Large intestine (tissue), 3 donors: ENCODE measurements around the gene DLGAP4. TPM values are rescaled to one million over a fixed set of nuclear protein-coding genes. Genes with fewer than 3 reads are reported as not detected.

ENCODE experiments used
- DNase-seq, 2 donors: peaks; one replicate each; pipeline versions ENCODE4 v3.0.0 to v3.0.0-alpha.2; 2013
- H3K27ac ChIP-seq: one replicate; pipeline ENCODE4 v1.5.1; 2013; ENCODE audit warnings: low read length
- H3K27me3 ChIP-seq: 2 replicates; pipeline ENCODE4 v1.6.1; 2013; ENCODE audit warnings: low read length; ENCODE audit not compliant: control insufficient read depth, insufficient read depth
- H3K36me3 ChIP-seq: 2 replicates; pipeline ENCODE4 v1.6.1; 2013; ENCODE audit warnings: low read length; ENCODE audit not compliant: control insufficient read depth, insufficient read depth
- H3K4me1 ChIP-seq: one replicate; pipeline ENCODE4 v1.6.1; 2013; ENCODE audit warnings: low read length; ENCODE audit not compliant: control insufficient read depth, insufficient read depth
- H3K4me3 ChIP-seq: one replicate; pipeline ENCODE4 v1.5.1; 2013; ENCODE audit warnings: low read length
- H3K9me3 ChIP-seq: one replicate; pipeline ENCODE4 v1.6.1; 2013; ENCODE audit warnings: mild to moderate bottlenecking, low read depth, low read length, moderate library complexity; ENCODE audit not compliant: control insufficient read depth
- WGBS: methylation state at CpG from one replicate; pipeline ENCODE4 v1.1.5; 2013; ENCODE audit warnings: low lambda C conversion rate; ENCODE audit not compliant: insufficient coverage; 5-methylcytosine and 5-hydroxymethylcytosine counted together
- polyA plus RNA-seq: library from polyadenylated mRNA; unstranded; fragments of 120-200 nt; gene quantifications from one replicate; pipeline ENCODE4 v1.2.1, GENCODE V29; 2013

The DLGAP4 gene
- polyA plus RNA-seq, 1 donor = 43.1 TPM

DNA sequence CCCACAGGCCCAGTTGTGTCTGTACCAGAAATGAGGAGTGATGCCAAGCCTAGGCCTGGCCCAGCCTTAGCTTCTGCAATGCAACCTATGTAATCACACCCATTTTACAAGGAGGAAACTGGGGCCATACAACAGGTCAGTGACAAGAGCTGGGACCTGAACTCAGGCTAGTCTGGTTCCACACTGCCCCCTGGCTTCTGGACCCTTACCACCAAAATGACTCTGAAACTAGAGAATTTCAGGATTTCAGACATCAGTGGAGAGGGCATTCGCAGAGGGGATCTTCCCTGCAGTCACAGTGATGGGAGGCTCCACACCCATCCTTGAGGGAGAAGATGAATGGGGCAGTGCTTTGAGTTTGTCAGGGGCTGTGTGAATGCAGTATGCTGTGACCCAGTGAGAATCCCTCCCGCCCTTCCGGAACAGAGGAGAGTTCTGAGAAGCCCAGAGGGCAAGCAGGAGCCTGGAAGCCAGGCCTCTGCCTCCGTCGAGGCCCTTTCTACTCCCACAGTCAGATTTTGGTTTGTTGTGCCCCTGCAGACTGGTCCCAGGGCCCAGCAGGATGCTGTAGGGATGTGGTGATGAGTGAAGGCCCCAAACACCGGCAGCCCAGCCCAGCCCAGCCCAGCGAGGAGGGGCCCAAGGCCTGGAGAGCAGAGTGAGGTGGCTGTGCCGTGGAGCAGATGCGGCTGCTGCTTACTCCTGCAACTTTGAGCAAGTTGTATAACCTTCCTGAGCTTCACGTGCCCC lies 187.1 kb downstream of the DLGAP4 start:
- WGBS = no CpG with 5 or more reads among the region's 10 CpGs
- DNase-seq = no peak
- Histone ChIP-seq H3K27ac (no peak overlapping the region), H3K9me3 (no peaks in the 10 kb centered on the region), H3K27me3 (no peaks in the 10 kb centered on the region), H3K4me1 (no peaks in the 10 kb centered on the region), H3K4me3 (no peak overlapping the region), H3K36me3 (peaks cover 40% of the 10 kb centered on the region)

DNA sequence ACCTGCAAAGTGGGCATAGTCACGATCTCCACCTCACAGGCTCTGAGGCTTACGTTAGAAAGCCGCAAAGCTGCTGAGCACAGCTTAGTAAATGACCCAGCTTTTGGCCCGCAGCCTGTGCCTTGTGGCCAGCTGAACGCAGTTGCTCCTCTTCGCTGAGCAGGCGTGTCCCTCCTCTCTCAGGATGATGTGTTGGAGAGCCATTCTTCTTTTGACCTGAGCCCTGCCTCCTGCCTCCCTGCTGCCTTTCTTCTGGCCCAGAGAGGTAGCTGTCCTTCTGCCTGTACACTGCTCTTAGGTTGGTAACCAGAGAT lies 187.6 kb downstream of the DLGAP4 start:
- WGBS = no CpG with 5 or more reads among the region's 7 CpGs
- Histone ChIP-seq H3K4me1 (no peaks in the 10 kb centered on the region), H3K4me3 (no peak overlapping the region), H3K27me3 (no peaks in the 10 kb centered on the region), H3K27ac (no peak overlapping the region), H3K9me3 (no peaks in the 10 kb centered on the region), H3K36me3 (peaks cover 45% of the 10 kb centered on the region)
- DNase-seq = no peak

DNA sequence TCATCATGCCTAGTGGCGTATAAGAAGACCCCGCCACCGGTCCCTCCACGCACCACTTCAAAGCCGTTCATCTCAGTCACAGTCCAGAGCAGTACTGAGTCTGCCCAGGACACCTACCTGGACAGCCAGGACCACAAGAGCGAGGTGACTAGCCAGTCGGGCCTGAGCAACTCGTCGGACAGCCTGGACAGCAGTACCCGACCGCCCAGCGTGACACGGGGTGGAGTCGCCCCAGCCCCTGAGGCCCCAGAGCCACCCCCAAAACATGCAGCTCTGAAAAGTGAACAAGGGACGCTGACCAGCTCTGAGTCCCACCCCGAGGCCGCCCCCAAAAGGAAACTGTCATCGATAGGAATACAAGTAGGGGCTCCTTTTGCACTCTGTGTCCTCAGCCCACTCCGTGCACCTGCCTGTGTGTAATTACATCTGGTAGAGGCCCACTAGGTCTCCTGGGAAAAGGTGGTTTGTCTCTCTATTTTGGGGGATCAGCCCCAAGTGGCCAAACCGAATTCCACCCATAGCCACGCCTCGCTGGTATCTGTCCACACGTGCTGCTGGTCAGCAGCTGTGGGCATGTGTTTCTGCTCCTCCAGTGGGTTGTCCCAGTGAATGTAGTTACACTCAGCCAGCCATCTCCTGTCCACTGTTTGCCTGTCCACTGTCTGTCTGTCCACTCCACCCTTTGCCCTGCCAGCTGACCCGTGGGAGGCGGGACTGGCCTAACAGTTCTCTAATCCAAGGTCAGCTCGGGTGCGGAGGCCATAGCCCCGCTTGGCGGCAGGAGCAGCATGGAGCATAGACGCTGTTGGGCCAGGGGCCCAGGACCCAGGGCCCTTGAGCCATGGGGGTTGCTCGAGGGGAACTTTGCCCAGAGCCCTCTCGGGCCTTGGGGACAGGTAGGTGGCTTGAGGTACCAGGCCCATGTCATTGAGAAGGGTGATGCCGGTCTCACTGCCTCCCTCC lies 190.8 kb downstream of the DLGAP4 start:
- H3K27me3 ChIP-seq = no peaks in the 10 kb centered on the region
- H3K4me1 ChIP-seq = no peaks in the 10 kb centered on the region
- H3K9me3 ChIP-seq = no peaks in the 10 kb centered on the region
- no peak overlapping the region for H3K27ac ChIP-seq
- no peak for DNase-seq
- no CpG with 5 or more reads among the region's 33 CpGs for WGBS
- H3K4me3 ChIP-seq = no peak overlapping the region
- peaks cover 67% of the 10 kb centered on the region for H3K36me3 ChIP-seq

DNA sequence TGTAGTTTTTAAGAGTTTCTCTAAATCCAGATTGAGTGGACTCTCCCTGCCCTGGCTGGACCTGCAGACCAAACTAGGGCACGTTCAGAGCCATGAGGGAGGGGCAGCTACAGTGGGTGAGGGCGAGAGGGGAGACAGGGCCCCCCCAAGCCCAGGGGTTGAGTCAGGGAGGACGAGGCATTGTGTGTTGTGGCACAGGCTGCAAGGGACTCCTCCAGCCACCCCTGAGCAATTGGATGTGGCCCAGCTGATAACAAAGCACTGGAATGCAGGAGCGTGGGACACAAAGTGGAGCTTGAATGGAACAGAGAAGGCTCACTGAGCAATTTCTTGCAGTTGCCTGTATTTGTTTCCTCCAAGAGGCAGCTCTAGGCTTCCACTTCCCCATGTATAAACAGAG lies 191.7 kb downstream of the DLGAP4 start:
- peaks cover 67% of the 10 kb centered on the region for H3K36me3 ChIP-seq
- no peak overlapping the region for H3K27ac ChIP-seq
- H3K27me3 ChIP-seq = no peaks in the 10 kb centered on the region
- no peak overlapping the region for H3K4me3 ChIP-seq
- no CpG with 5 or more reads among the region's 4 CpGs for WGBS
- no peak for DNase-seq
- no peaks in the 10 kb centered on the region for H3K4me1 ChIP-seq
- H3K9me3 ChIP-seq = no peaks in the 10 kb centered on the region

DNA sequence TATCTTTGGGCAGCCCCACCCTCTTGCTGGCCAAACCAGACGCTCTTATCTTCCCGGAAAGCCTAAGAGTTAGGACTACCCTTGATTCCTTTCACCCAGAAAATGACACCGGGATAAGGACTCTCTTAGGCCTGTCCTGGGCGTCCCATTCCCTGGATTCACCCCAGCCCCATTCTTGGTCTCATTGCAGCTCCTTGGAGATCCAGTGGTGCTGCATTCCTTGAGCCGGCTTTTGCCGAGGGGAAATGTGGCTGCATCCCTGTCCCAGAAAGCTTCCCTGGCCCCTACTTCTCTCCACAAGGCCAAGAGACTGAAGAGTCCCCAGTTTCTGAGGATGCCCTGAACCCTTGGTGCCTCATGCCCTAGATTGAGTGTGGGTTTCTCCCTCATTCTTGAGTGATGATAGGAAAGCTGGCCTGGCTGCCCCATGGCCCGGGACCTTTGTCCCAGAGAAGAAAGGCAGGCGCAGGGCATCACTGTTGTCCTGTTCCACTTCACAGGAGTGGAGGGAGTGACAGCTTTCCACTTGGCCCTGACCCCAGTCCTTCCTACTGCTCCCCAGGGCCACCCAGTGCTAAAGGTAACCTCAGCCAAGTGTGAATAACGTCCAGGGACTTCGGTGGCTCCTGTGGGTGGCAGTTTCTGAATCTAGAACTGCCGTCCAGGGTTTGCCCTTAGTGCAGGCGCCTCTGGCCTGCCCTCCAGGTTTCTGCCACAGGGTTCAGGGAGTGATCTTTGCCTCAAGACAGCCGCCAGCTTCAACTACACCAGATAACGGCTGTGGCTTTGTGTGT lies 192.4 kb downstream of the DLGAP4 start:
- DNase-seq = peak in 1 of 2 donors; percentile 30
- no peaks in the 10 kb centered on the region for H3K4me1 ChIP-seq
- no peaks in the 10 kb centered on the region for H3K27me3 ChIP-seq
- no peak overlapping the region for H3K27ac ChIP-seq
- no peaks in the 10 kb centered on the region for H3K9me3 ChIP-seq
- no CpG with 5 or more reads among the region's 14 CpGs for WGBS
- H3K4me3 ChIP-seq = no peak overlapping the region
- peaks cover 65% of the 10 kb centered on the region for H3K36me3 ChIP-seq

DNA sequence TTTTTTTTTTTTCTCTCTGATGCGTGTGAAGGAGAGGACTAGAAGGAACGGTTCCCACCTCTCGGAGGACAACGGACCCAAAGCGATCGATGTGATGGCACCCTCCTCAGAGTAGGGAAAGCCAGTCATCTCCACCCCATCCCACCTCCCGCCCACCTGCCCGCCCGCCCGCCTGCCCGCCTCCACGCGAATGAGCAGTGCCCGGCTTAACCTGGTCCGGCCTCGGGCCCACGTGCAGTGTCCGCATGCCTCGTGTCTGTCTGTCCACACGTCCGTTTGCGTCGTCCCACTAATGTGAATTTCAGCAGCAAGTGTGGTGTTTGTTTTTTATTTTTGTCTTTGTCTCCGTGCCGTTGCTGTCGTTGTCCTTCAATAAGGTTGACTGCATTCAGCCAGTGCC lies 193.1 kb downstream of the DLGAP4 start:
- H3K36me3 ChIP-seq = peaks cover 63% of the 10 kb centered on the region
- no CpG with 5 or more reads among the region's 26 CpGs for WGBS
- no peaks in the 10 kb centered on the region for H3K9me3 ChIP-seq
- H3K4me1 ChIP-seq = no peaks in the 10 kb centered on the region
- no peak overlapping the region for H3K27ac ChIP-seq
- H3K4me3 ChIP-seq = no peak overlapping the region
- no peaks in the 10 kb centered on the region for H3K27me3 ChIP-seq
- no peak for DNase-seq

DNA sequence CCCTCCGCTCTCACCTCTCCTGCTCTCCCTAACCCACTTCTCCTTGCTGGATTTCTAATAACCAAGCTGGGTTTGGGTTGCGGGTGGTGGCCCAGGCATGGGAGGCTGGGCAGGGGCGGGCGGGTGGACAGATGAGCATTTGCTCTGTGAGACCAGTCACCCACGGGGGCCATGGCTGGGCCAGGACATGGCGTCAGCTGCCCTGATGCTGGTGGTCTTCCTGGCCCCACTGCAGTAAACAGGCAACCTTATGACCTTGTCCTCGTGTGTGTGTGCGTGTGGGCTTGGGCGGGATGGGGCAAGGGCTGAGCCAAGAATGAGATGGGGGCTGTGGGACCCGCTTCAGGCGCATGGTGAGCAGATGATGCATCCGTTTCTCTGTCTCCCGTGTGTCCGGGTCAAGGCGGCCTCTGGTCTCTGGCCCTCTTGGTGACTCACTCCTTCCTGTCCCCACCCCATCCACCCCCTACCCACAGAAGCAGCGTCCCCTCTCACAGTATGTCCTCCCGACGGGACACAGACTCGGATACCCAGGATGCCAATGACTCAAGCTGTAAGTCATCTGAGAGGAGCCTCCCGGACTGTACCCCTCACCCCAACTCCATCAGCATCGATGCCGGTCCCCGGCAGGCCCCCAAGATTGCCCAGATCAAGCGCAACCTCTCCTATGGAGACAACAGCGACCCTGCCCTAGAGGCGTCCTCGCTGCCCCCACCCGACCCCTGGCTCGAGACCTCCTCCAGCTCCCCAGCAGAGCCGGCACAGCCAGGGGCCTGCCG lies 193.8 kb downstream of the DLGAP4 start:
- Histone ChIP-seq H3K36me3 (peaks cover 66% of the 10 kb centered on the region), H3K9me3 (no peaks in the 10 kb centered on the region), H3K27ac (no peak overlapping the region), H3K27me3 (no peaks in the 10 kb centered on the region), H3K4me1 (no peaks in the 10 kb centered on the region), H3K4me3 (no peak overlapping the region)
- no peak for DNase-seq
- no CpG with 5 or more reads among the region's 31 CpGs for WGBS

DNA sequence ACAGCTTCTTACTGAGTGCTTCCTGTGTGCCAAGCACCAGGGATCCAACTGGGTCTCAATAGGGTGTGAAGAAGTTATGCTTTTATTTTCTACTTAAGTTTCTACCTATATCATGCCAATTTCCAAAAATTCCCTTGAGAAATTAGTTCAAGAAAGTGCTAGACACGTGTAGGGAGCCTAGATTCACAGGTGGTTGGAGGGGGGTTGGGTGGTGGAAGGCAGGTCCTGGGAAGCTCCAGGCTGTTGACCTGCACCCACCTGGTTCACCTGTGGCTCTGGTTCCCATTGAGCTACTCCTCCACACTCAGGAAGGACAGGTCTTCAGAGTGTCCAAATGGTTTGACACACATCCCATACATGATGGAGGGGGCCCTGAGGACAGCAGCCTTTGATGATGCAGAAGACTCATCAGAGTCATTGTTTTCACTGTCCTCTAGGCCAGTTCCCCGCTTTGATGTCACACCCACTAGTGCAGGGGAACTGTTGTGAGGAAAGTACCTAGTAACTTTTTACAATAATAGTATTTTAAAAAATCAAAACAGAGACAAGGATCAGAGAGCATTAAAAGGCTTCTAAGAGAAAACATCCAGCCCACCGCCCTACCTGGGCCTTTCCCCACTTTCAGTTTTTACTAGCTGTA lies 195.3 kb downstream of the DLGAP4 start:
- Histone ChIP-seq H3K27me3 (no peaks in the 10 kb centered on the region), H3K27ac (no peak overlapping the region), H3K4me3 (no peak overlapping the region), H3K4me1 (no peaks in the 10 kb centered on the region), H3K36me3 (peaks cover 60% of the 10 kb centered on the region), H3K9me3 (no peaks in the 10 kb centered on the region)
- no peak for DNase-seq
- no CpG with 5 or more reads among the region's 3 CpGs for WGBS

DNA sequence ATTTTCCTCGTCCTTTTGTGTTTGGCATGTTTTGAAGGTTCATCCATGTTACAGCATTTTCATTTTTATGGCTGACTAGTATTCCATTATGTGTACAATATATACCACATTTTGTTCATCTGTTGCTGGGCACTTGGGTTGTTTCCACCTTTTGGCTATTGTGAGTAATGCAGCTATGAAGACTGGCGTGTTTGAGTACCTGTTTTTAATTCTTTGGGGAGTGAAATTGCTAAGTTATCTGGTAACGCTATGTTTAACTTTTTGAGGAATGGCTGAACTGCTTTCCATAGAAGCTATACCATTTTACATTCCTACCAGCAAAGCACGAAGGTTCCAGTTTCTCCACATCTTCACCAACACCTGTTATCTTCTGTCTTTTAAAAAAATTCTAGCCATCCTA lies 198.2 kb downstream of the DLGAP4 start:
- Histone ChIP-seq H3K4me1 (no peaks in the 10 kb centered on the region), H3K27ac (no peak overlapping the region), H3K9me3 (no peaks in the 10 kb centered on the region), H3K36me3 (peaks cover 47% of the 10 kb centered on the region), H3K27me3 (no peaks in the 10 kb centered on the region), H3K4me3 (no peak overlapping the region)
- no peak for DNase-seq
- WGBS = 96% methylated on average over 3 of the region's 4 CpGs
